TTC549 (cell line): ENCODE measurements around the gene SERINC3.
"Not testable (repeated sequence)": the region's sequence is repeated elsewhere in the genome, so short reads cannot be mapped to it uniquely, and the experiment has no call there.

Experiments used
- FAIRE-seq: peaks from 2 replicates; lab custom pipeline; 2012; peaks lifted over from hg19 to GRCh38; lab: Jason Lieb, UNC

Gene SERINC3

GRCh38 chr20:44491635-44492395 lies 30.1 kb downstream of the SERINC3 start:
- FAIRE-seq: no peak

GRCh38 chr20:44489931-44490330 lies 31.9 kb downstream of the SERINC3 start:
- no peak for FAIRE-seq

GRCh38 chr20:44489223-44489622 lies 32.6 kb downstream of the SERINC3 start:
- FAIRE-seq: no peak

GRCh38 chr20:44488551-44488950 lies 33.3 kb downstream of the SERINC3 start:
- FAIRE-seq: no peak

GRCh38 chr20:44485830-44486198 lies 36.1 kb downstream of the SERINC3 start:
- FAIRE-seq: no peak

- no peak for FAIRE-seq
Measured at GRCh38 chr20:44485078-44485829, 36.6 kb downstream of the SERINC3 start.

GRCh38 chr20:44483112-44483511 lies 38.8 kb downstream of the SERINC3 start:
- FAIRE-seq: no peak

- no peak for FAIRE-seq
Measured at GRCh38 chr20:44481719-44482416, 40.0 kb downstream of the SERINC3 start.

- no peak for FAIRE-seq
Measured at GRCh38 chr20:44480097-44480496, 41.8 kb downstream of the SERINC3 start.

GRCh38 chr20:44479643-44480042 lies 42.2 kb downstream of the SERINC3 start:
- FAIRE-seq: no peak

- FAIRE-seq: no peak
Measured at GRCh38 chr20:44478206-44478605, 43.7 kb downstream of the SERINC3 start.

GRCh38 chr20:44477151-44477550 lies 44.7 kb downstream of the SERINC3 start:
- no peak for FAIRE-seq

GRCh38 chr20:44475694-44476560 lies 45.9 kb downstream of the SERINC3 start, which contains the start of gene TTPAL:
Gene TTPAL, plus strand, starts transcription at chr20:44475874. Its CDS starts 4,126 bp downstream, at chr20:44480000.
- FAIRE-seq: no peak

- no peak for FAIRE-seq
Measured at GRCh38 chr20:44475372-44475693, 46.5 kb downstream of the SERINC3 start.

- not testable (repeated sequence) for FAIRE-seq
Measured at GRCh38 chr20:44472283-44472682, 49.6 kb downstream of the SERINC3 start.

- FAIRE-seq: no peak
Measured at GRCh38 chr20:44471481-44471882, 50.4 kb downstream of the SERINC3 start.

GRCh38 chr20:44470327-44470726 lies 51.5 kb downstream of the SERINC3 start:
- FAIRE-seq: no peak

GRCh38 chr20:44468044-44468782 lies 53.7 kb downstream of the SERINC3 start:
- FAIRE-seq: no peak

GRCh38 chr20:44467289-44467883 lies 54.5 kb downstream of the SERINC3 start:
- no peak for FAIRE-seq

- FAIRE-seq: no peak
Measured at GRCh38 chr20:44465001-44465560, 56.8 kb downstream of the SERINC3 start.

- FAIRE-seq: no peak
Measured at GRCh38 chr20:44464514-44464913, 57.4 kb downstream of the SERINC3 start.
